NCI-H128 (cell line): ENCODE measurements around the gene PSMB3.

Source experiments
- DNase-seq: peaks from one replicate; lab custom pipeline; 2025; ENCODE audit not compliant: unreplicated experiment; lab: John Stamatoyannopoulos, UW

The PSMB3 gene

DNA sequence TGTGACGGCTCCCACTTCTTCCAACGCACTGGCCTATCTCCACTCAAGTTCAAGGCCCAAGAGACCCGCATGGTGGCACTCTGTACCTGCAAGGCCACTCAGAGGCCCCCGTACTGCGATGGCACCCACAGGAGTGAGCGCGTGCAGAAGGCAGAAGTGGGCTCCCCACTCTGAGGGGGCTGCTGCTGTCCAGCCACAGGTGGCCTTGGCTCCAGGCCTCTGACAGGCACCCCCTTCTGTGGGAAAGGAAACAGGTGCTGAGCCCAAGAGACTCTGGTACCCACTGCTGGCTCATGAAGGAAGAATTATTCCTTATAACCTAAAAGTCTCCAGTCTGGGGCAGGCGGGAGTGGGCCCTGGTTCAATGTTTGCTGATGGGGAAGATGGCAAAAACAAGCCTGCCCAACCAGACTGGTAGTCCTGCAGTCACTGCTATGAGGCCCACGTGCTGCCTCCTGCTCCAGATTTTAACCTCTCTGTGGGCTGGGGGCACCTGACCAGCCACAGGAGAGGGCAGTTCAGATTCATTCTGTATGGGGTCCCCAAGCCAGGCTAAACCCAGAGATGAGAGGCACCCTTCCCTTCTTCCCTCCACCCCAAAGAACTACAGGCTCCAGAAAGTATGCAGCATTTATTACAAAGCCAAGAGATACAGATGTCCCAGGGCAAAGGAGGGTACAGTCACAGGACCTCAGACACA is 19.1 kb upstream of the PSMB3 start:
- no peak for DNase-seq

DNA sequence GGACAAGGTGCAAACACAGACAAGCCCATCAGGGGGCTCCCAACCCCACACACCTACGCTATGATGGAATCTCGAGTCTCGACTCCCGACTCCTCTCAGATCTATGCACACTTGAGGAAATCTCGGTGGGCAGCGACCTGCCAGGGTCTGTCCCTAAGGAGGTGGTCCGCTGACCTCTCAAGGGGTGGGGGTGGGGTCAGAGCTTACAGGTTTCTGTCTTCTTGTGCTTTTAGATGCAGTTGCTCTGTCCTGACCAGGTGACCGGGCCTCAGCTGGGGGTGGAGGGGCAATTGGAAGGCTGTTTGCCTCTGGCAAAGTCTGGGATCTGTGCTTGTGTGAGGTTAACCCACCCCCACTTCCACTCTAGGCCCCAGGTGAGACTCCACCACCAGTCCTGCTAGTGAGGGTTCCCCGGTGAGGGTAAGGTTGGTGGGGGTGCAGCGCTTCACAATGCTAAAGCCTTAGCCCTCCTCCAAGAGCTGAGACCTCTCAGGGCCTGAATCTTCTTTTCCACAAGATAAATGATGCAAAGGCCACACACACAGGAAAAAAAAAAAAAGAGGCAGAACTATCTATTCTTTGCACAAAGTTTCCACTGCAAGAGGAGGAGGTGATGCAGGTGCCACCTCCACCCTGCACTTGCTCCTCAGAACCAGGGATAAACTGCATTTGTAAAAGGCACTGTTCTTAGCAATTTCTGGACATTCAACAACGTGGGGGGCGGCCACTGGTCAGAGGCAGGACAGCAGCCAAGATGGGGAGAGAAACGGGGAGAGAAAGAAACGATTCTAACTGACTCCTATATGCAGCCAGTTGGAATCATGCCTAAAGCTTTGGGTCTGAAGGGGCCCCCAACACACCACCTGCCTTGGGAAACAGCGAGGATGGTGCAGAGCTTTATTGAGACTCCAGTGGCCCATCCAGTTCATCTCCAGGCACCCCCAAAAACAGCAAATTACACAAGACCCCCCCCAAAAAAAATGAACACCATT is 18.3 kb upstream of the PSMB3 start:
- DNase-seq = no peak

- no peak for DNase-seq
Measured at GRCh38 chr17:38735161-38735997, 17.2 kb upstream of the PSMB3 start.

- no peak for DNase-seq
Measured at GRCh38 chr17:38738007-38738662, 14.4 kb upstream of the PSMB3 start.

- no peak for DNase-seq
Measured at GRCh38 chr17:38738686-38739085, 13.9 kb upstream of the PSMB3 start.

- no peak for DNase-seq
Measured at GRCh38 chr17:38739305-38739704, 13.2 kb upstream of the PSMB3 start.

DNA sequence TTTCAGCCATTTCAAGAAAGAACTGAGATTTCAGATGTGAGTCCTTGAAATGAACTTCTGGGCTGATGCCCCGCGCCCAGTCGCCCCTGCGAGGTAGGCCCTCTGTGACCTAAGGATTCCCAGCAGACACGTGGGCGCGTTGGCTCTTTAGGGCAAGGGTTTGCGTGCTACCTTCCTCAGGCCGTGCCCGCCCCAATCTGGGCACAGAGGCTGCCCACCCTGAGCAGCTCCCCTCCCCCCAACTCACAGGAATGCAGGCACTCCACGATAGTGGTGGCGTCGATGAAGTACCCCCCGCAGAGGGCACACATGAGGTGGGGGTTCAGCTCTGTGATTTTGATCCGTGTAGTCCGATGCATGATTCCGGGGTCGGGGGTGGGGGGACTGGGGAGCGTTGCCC is 12.5 kb upstream of the PSMB3 start:
- no peak for DNase-seq

DNA sequence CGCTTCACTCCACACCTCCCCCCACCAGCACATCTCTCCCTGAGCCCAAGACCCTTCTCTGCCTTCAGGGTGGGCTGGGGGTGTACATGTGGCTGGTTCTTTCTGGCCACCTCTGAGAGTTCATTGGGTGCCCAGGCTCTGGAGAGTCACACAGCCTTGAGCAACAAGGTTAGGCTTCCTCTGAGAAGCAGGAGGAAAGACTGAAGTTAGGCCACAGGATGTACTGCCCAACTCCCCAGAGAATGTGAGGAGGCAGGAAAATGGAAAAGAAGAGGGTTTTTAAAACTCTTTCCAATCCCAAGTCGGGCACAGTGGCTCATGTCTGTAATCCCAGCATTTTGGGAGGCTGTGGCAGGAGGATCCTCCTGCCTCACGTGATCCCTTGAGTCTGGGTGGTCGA is 11.7 kb upstream of the PSMB3 start:
- DNase-seq = no peak

GRCh38 chr17:38741461-38741860 is 11.1 kb upstream of the PSMB3 start:
- no peak for DNase-seq

GRCh38 chr17:38741921-38742410 is 10.6 kb upstream of the PSMB3 start:
- no peak for DNase-seq

- DNase-seq = no peak
Measured at GRCh38 chr17:38742411-38743308, 9.9 kb upstream of the PSMB3 start.

- no peak for DNase-seq
Measured at GRCh38 chr17:38743556-38744171, 8.9 kb upstream of the PSMB3 start.

- no peak for DNase-seq
Measured at GRCh38 chr17:38745545-38745944, 7.0 kb upstream of the PSMB3 start.

GRCh38 chr17:38746004-38746848 is 6.3 kb upstream of the PSMB3 start:
- no peak for DNase-seq

DNA sequence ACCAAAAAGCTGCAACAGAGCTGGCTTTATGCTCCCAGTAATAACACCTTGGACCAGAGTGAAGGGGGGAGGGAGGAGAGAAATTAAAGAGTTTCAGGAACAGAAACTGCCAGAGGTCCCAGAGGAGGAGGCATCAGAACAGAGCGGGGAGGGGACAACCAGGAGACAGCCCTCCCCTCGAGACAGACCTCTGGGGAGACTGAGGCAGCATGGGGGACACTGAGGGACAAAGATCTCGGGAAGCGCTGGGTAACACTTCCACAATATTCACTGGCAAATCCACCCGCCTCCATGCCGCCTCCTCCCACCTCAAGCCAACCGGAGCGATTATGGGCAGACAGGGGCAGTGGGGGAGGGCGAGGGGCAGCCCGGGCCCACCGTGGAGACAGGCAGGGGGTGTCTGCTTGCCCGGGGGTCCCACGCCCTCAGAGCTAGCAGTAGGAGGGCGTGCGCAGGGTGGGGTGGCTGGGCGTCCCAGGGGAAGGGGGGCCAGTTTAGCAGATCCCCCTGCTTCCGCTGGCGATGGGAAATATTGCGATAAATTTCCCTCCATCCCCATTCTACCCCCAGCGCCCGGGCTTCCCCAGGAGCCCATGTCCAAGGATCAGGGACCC is 5.6 kb upstream of the PSMB3 start:
- no peak for DNase-seq

GRCh38 chr17:38747463-38748148 is 4.9 kb upstream of the PSMB3 start:
- DNase-seq = no peak

DNA sequence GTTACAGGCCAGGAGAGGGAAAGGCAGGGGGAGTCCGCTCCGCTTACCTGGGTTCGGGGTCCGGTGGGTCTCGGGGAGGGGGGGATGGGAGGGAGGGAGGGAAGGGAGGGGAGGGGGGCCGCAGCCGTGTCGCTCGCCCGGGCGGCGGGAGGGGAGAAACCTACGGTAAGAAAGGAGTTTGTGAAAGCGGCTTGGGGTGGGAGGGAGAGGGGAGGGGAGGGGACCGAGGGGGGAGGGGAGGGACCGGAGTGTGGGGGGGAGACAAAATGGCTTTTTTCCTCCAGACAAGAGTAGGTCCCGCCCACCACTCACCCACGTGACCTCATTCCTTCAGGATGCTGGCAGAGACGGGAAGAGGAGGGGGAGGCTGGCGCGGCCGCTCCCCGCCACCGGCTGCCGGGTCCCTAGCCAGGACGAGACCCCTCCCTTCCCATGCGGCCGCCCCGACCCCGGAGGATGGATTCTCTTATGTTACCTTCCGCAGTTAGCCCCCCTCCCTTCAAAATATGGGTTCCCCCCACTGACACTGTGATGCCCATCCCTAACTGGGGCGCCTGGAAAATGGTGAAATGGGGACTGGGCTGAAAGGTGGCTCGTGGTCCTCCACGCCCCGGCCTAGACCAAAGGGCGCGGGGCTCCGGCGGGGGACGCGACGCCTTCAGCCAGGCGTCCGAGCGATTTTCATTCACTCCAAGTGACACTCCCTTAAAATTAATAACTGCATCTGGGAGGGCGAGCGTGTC is 4.2 kb upstream of the PSMB3 start, which contains the start of gene PCGF2:
TSS of gene PCGF2 (minus strand) at position 188 of the 743 bp plus-strand sequence. CDS start 7,934 bp downstream, outside the sequence.
- DNase-seq = no peak
